Measurements from ENCODE around the gene ITFG2.
"Not testable (repeated sequence)": the region's sequence is repeated elsewhere in the genome, so short reads cannot be mapped to it uniquely, and the experiment has no call there.

Gene ITFG2

DNA sequence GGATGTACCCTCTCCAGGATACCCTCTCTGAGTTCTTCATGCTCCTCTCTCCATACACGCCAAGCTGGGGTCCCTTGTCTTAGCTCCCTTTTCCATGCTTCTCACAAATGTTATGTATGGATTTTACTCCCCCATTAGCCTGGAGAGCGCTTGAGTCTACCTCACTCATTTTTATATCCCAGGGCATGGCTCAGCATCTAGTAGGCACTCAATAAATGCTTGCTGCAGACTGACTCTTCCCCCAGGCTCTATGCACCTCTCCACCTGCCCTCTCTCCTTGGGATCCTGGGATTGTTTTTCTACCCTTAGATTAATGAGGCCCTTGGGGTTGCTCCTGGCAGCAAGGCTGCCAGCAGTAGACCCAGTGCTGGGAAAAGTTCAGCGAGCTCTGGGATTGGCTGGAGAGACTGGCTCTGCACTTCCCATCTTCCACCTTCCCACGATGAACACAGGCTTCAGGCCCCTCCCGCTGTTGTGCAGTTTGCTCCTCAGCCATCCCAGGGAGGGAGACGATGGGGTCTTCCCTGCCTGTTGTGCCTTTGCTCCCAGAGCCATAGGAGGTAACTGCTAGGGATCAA is 20.2 kb downstream of the ITFG2 start:
- no peak for DNase-seq

GRCh38 chr12:2833327-2833726 is 20.9 kb downstream of the ITFG2 start:
- peak; percentile 59 for DNase-seq

DNA sequence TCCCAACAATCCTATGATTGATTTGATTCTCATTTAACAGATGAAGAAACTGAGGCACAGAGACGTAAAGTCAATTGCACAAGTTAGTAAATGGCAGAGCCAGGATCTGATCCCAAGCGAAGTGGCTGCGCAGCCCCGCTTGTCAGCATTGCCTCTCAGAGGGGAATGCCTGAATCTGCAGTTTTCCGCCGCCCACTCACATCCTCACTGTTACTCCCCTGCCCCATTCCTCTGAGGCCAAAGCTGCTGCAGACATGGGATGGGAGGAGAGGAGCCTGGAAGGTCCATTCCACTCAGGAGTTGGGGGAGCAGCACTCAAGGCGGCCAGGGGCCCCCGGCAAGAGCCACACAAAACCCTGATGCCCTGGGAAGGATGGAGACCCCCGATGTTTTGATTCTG is 21.3 kb downstream of the ITFG2 start:
- peak; percentile 64 for DNase-seq

DNA sequence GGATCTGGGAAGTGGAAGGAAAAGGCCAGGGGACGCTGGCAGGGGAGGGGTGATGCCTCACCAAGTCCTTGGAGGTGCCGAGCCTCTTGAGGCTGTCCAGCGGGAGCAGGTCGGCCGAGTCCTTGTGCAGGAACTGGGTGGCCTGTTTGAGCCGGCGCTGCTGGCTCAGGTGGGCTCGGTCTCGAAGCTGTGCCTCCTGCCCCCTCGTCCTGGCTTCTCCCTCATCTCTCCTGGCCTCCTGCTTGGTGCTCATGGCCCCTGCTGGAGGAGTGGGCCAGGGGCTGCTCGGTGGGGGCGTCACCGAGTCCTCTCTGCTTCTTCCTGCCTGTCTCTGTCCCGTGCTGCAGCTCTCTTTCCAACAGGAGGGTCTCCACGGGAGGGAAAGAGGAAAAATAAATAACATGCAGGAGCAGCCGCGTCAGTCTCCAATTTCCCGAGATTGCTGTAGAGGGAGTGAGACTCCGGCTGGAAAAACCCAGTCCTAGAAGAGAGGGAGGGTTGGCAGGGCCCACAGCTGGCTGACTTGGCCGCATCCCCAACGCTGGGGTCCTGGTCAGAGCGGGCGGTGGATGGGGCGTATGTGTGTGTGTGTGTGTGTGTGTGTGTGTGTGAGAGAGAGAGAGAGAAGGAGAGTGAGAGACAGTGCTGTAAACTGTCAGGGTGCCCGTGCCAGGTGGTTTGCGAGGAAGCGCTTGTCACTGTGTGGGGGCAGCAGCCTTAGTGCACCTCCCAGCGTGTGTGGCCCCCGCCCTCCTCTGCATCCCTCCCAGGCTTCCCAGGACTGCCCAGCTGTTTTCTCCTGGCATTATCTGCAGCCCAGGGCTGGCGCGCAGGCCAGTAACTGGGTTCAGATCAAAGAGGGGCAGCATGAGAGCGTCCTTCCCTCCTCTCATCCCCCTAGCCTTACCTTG is 22.4 kb downstream of the ITFG2 start, which contains the start of gene NRIP2:
Gene NRIP2, minus strand, starts transcription at position 455 of the 911 bp plus-strand sequence. Its CDS starts 52 bp downstream, at position 403.
- peak; percentile 61 for DNase-seq

- DNase-seq: no peak
Observed at GRCh38 chr12:2835691-2836403, 23.4 kb downstream of the ITFG2 start.

- no peak for DNase-seq
Observed at GRCh38 chr12:2836574-2836973, 24.1 kb downstream of the ITFG2 start.

GRCh38 chr12:2841056-2841650 is 28.7 kb downstream of the ITFG2 start:
- DNase-seq: no peak

DNA sequence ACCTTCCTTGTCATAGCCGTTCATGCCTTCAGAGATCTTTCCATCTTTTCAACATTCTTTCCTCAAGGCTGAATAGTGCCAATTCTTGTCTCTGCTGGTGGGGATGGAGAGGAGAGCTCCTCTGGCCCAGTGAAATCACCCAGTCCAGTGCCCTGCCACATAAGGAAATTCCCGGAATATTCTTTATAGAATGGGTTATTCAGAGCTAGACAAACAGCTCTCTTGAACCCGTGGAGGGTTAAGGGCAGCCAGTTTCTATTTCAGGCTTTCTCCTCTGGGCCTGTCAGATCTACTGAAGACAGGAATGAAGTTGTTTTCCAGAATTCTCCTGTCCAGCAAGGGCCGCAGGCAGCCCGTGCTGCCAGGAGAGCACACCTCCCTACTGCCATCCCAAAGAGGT is 30.5 kb downstream of the ITFG2 start:
- DNase-seq: no peak

- peak; percentile 80 for DNase-seq
Observed at GRCh38 chr12:2844786-2845185, 32.3 kb downstream of the ITFG2 start.

- peak; percentile 78 for DNase-seq
Observed at GRCh38 chr12:2845280-2845679, 32.8 kb downstream of the ITFG2 start.

GRCh38 chr12:2851931-2852330 is 39.5 kb downstream of the ITFG2 start:
- DNase-seq: no peak

DNA sequence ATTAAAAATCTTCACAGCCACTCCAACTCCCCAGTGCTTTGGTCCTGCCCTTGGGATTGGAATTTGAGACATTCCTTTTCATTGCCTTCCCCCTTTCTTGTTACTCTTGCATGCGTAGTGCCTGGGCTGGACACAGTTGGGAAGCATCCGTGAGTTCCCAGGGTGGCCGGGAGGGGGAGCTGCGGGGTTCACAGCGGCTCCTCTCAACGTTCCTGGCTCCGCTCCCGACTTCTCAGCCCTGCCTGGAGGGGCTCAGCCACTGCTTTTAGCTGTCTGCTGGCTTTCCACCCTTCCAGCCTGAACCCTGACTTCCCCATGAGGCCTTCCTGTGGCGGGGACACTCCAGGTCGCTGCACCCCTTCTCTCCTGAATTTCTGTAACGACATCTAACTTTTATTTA is 41.2 kb downstream of the ITFG2 start:
- peak; percentile 97 for DNase-seq

DNA sequence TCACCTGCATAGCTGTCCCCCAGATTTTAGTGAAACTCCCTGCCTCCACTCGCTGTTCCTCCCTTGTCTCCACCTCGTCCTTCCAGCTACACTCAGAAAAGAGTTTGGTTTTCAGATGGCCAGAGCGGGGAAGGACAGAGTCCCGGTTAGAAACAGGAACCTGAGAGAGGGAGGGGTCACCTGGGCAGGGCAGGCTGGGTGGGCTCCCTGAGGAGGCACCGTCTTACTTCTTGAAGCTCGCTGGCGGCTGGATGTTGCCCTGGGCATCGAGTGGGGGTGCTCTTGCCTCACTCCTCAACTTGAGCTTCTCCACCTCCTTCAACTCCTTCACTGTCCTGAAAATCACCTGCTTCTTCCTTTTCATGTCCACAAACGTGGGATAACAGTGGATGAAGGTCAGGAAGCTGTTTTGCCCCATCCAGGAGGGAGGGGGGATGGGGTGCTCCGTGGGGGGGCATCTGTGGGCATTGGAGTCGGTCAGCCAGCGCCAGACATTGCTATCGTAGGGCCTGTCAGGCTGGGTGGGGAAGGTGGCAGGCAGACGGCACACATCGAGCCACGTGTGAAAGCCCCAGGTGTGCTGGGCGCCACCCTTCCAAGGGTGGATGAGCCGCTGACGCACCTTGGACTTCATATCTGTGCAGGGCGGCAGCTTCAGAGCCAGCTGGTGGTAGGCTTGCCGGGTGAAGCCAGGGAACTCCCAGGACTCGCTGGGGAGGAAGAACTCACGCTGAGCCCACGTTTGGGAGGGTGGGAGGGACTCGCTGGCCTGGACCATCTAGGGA is 42.4 kb downstream of the ITFG2 start:
- DNase-seq: no peak

- no peak for DNase-seq
Observed at GRCh38 chr12:2855546-2855945, 43.1 kb downstream of the ITFG2 start.

- no peak for DNase-seq
Observed at GRCh38 chr12:2856051-2856450, 43.6 kb downstream of the ITFG2 start.

- DNase-seq: peak; percentile 81
Observed at GRCh38 chr12:2857021-2857431, 44.6 kb downstream of the ITFG2 start, which contains the start of gene TEX52. TEX52 (minus strand) TSS chr12:2857039; CDS start chr12:2857026, 13 bp downstream.

- DNase-seq: no peak
Observed at GRCh38 chr12:2857576-2857975, 45.1 kb downstream of the ITFG2 start.

DNA sequence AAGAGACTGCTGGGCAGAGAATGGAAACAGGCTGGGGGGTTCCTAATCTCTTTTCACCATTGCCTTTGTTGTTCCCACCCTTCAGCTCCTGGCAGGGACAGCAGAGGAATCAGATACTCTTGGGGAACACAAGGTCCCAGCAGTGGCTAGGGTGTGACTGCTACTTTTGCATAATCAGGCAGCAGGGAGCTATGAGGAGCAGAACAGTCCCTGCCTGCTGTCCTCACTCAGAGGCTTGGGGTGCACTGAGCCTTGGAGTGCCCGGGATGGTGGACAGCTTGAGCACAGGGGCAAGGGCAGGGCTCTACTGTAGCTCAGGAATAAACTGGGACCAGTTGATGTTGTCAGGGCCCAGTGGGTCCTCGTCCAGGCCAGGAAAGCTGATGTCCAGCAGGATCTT is 45.9 kb downstream of the ITFG2 start:
- DNase-seq: no peak

- DNase-seq: no peak
Observed at GRCh38 chr12:2858944-2859421, 46.5 kb downstream of the ITFG2 start.

- DNase-seq: no peak
Observed at GRCh38 chr12:2860170-2860569, 47.7 kb downstream of the ITFG2 start.

DNA sequence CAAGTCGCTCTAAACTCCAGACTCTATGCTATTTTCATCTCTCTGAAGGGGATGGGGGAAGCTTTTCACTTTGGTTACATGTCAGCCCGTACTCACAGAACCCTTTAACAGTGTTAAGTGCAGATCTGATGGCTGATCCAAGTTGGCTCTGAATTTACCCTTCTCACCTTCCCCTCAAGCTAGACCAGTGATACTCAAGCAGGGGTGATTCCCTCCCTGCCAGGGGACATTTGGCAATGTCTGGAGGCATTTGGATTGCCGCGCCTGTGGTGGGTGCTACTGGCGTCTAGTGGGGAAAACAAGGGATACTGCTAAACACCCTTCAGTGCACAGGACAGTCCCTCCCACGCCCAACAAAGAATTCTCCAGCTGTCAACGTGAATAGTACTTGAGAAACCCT is 50.4 kb downstream of the ITFG2 start:
- DNase-seq: no peak

- not testable (repeated sequence) for DNase-seq
Observed at GRCh38 chr12:2863402-2863801, 50.9 kb downstream of the ITFG2 start.
